Kidney epithelial cell (primary cell): ENCODE data around the gene C1GALT1. TPM values are rescaled to one million over a fixed set of nuclear protein-coding genes. Genes with fewer than 3 reads are reported as not detected.

Experiments used
- DNase-seq: peaks from one replicate; pipeline ENCODE4 v3.0.0-alpha.2; 2010; ENCODE audit warnings: low read depth
- H3K27me3 ChIP-seq: 2 replicates; pipeline ENCODE4 v1.6.0; 2011; ENCODE audit warnings: low read length; ENCODE audit not compliant: control insufficient read depth, insufficient read depth
- H3K36me3 ChIP-seq: 2 replicates; pipeline ENCODE4 v1.5.1; 2011; ENCODE audit warnings: low read length; ENCODE audit not compliant: control insufficient read depth, insufficient read depth
- H3K4me3 ChIP-seq: 2 replicates; pipeline ENCODE4 v1.5.1; 2011; ENCODE audit warnings: low read depth, mild to moderate bottlenecking, control low read depth, low read length
- total RNA-seq: library from RNA; depleted of rRNA; stranded (reverse); fragments of >200 nt; gene quantifications from 2 replicates; pipeline ENCODE4 v1.2.3, GENCODE V29; 2015
- TF ChIP-seq, protein P1 (sequence below): IDR thresholded peaks from 2 replicates; pipeline ENCODE4 v1.5.1; 2011; ENCODE audit warnings: mild to moderate bottlenecking, moderate library complexity, low read length, control low read depth, inconsistent platforms; ENCODE audit not compliant: insufficient read depth, poor library complexity, severe bottlenecking

The C1GALT1 gene
- total RNA-seq, 1 donor from 2014 or later: 102 TPM

DNA sequence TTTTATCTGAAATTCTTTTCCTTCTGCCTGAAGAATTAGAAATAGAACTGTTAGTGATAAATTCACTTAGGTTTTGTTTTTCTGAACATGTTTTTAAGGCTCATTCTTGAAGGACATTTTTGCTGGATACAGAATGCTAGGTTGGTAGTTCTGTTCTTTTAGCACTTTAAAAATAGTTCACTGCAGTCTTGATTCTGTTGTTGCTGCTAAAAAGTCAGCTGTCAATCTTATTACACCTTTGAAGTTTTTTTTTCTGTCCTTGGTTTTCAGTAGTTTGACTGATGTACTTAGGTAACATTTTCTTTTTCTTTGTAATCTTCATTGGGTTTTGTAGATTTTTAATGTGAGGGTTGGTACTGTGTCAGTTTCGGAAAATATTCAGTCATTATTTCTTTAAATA, 48.7 kb downstream of the C1GALT1 start:
- DNase-seq: no peak
- H3K4me3 ChIP-seq: no peak overlapping the region
- TF ChIP-seq, protein P1, sequence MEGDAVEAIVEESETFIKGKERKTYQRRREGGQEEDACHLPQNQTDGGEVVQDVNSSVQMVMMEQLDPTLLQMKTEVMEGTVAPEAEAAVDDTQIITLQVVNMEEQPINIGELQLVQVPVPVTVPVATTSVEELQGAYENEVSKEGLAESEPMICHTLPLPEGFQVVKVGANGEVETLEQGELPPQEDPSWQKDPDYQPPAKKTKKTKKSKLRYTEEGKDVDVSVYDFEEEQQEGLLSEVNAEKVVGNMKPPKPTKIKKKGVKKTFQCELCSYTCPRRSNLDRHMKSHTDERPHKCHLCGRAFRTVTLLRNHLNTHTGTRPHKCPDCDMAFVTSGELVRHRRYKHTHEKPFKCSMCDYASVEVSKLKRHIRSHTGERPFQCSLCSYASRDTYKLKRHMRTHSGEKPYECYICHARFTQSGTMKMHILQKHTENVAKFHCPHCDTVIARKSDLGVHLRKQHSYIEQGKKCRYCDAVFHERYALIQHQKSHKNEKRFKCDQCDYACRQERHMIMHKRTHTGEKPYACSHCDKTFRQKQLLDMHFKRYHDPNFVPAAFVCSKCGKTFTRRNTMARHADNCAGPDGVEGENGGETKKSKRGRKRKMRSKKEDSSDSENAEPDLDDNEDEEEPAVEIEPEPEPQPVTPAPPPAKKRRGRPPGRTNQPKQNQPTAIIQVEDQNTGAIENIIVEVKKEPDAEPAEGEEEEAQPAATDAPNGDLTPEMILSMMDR: no peak
- no peaks in the 10 kb centered on the region for H3K27me3 ChIP-seq
- no peaks in the 10 kb centered on the region for H3K36me3 ChIP-seq

- no peaks in the 10 kb centered on the region for H3K36me3 ChIP-seq
- DNase-seq: no peak
- TF ChIP-seq, protein P1: no peak
- no peaks in the 10 kb centered on the region for H3K27me3 ChIP-seq
- no peak overlapping the region for H3K4me3 ChIP-seq
These were observed 49.5 kb downstream of the C1GALT1 start for GRCh38 chr7:7231865-7232264.

DNA sequence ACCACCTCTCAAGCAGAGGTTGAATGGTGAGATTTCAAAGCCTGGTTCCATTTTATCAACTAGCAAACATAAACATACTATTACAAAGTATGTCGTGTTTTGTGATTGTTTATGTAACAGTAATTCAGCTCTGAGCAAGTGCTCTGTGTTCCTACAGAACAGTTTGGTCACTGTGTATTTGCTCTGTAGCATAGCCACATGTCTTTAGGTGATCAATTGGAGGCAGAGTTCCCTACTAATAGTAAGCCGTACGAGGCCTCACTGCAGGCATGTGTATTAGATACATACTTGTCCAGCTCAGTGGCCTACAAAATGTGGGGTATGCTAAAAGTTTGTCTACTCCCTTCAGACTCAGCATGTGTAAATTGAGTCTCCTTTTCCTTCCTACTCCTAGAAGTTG, 53.0 kb downstream of the C1GALT1 start:
- H3K36me3 ChIP-seq: no peaks in the 10 kb centered on the region
- TF ChIP-seq, protein P1: no peak
- H3K27me3 ChIP-seq: no peaks in the 10 kb centered on the region
- no peak for DNase-seq
- no peak overlapping the region for H3K4me3 ChIP-seq

- no peak for DNase-seq
- Histone ChIP-seq H3K27me3 (no peaks in the 10 kb centered on the region), H3K4me3 (no peak overlapping the region), H3K36me3 (no peaks in the 10 kb centered on the region)
- TF ChIP-seq, protein P1: no peak
These were observed 53.7 kb downstream of the C1GALT1 start for GRCh38 chr7:7236041-7236440.

DNA sequence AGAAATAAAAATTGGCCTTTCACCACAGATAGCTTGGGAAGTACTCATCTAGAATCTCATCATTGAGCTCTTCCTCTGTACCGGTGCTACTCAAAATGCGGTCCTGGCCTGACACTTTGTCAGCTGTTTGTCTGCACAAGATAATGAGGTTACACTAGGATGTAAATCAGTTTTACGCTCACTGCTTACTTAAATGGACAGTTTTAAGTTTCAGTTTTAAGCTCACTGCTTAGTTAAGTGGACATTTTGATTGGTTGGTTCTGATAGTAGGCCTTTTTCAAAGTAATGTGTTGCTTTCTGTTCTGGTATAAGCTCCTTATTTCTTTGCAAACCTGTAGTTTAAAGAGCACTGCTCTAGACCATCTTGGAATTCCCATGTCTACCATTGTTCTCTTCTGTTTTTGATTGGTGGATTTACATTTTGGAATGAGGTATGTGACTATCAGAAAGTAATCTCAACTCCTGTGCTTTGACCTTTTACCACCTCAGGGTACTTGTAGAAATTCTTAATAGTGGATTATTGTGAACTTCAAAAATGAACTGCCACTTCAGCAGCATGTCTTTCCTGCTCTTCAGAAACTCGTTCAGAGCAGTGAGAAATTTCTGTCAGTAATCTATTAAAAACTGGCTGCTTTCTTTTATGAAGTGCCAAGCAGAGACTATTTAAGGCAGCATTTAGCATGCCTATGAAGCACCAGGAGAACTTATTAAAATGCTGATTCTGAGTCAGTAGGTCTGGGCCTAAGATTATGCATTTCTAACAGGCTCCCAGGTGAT, 55.0 kb downstream of the C1GALT1 start:
- no peaks in the 10 kb centered on the region for H3K36me3 ChIP-seq
- no peaks in the 10 kb centered on the region for H3K27me3 ChIP-seq
- H3K4me3 ChIP-seq: no peak overlapping the region
- TF ChIP-seq, protein P1: no peak
- no peak for DNase-seq

DNA sequence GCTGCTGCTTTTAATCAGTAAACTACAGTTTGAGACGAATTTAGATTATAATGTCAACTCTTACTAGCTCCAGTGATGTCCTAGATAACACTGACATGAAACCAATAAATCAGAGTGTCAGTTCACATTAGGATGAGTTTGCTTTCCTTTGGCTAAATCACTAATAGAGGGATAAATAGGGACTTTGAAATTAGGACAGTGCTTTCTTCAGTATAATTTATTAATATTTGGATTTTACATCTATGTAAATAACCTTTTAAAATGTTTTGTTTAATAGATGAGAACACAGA, 55.6 kb downstream of the C1GALT1 start:
- no peak for DNase-seq
- no peak overlapping the region for H3K4me3 ChIP-seq
- no peaks in the 10 kb centered on the region for H3K27me3 ChIP-seq
- TF ChIP-seq, protein P1: no peak
- H3K36me3 ChIP-seq: no peaks in the 10 kb centered on the region
